ENCODE results near the gene USP49.

Gene USP49

GRCh38 chr6:41914869-41915530 lies 19.8 kb upstream of the USP49 start:
- H2AFZ ChIP-seq (ENCODE audit: low read depth, low read length) = no peak overlapping the region
- H3K36me3 ChIP-seq (ENCODE audit: insufficient read depth, low read length) = peaks cover 39% of the 10 kb centered on the region
- no peak overlapping the region for H3K4me3 ChIP-seq (ENCODE audit: low read length)
- H3K9me3 ChIP-seq (ENCODE audit: low read length) = no peaks in the 10 kb centered on the region
- peaks cover 10% of the 10 kb centered on the region for H3K4me1 ChIP-seq (ENCODE audit: insufficient read depth, low read length)
- H3K27me3 ChIP-seq (ENCODE audit: insufficient read depth, low read length) = no peaks in the 10 kb centered on the region

- Histone ChIP-seq H3K9me3 (ENCODE audit: low read length) (no peaks in the 10 kb centered on the region), H2AFZ (ENCODE audit: low read depth, low read length) (no peak overlapping the region), H3K27me3 (ENCODE audit: insufficient read depth, low read length) (no peaks in the 10 kb centered on the region), H3K4me1 (ENCODE audit: insufficient read depth, low read length) (peaks cover 3% of the 10 kb centered on the region), H3K4me3 (ENCODE audit: low read length) (no peak overlapping the region), H3K36me3 (ENCODE audit: insufficient read depth, low read length) (peaks cover 43% of the 10 kb centered on the region)
Observed at GRCh38 chr6:41914343-41914742, 19.2 kb upstream of the USP49 start.

GRCh38 chr6:41909727-41910126 lies 14.6 kb upstream of the USP49 start:
- Histone ChIP-seq H3K36me3 (ENCODE audit: insufficient read depth, low read length) (peaks cover 62% of the 10 kb centered on the region), H2AFZ (ENCODE audit: low read depth, low read length) (no peak overlapping the region), H3K27me3 (ENCODE audit: insufficient read depth, low read length) (no peaks in the 10 kb centered on the region), H3K9me3 (ENCODE audit: low read length) (no peaks in the 10 kb centered on the region), H3K4me1 (ENCODE audit: insufficient read depth, low read length) (no peaks in the 10 kb centered on the region), H3K4me3 (ENCODE audit: low read length) (no peak overlapping the region)

- H3K9me3 ChIP-seq (ENCODE audit: low read length) = no peaks in the 10 kb centered on the region
- no peaks in the 10 kb centered on the region for H3K27me3 ChIP-seq (ENCODE audit: insufficient read depth, low read length)
- no peak overlapping the region for H2AFZ ChIP-seq (ENCODE audit: low read depth, low read length)
Observed at GRCh38 chr6:41901882-41902519, 6.8 kb upstream of the USP49 start.

GRCh38 chr6:41900861-41901260 lies 5.7 kb upstream of the USP49 start:
- Histone ChIP-seq H3K4me3 (ENCODE audit: low read length) (no peak overlapping the region), H3K27me3 (ENCODE audit: insufficient read depth, low read length) (no peaks in the 10 kb centered on the region), H2AFZ (ENCODE audit: low read depth, low read length) (no peak overlapping the region), H3K36me3 (ENCODE audit: insufficient read depth, low read length) (peaks cover 20% of the 10 kb centered on the region), H3K4me1 (ENCODE audit: insufficient read depth, low read length) (peaks cover 8% of the 10 kb centered on the region), H3K9me3 (ENCODE audit: low read length) (no peaks in the 10 kb centered on the region)

More at GRCh38 chr6:41901882-41902519, 6.8 kb upstream of the USP49 start:
- Histone ChIP-seq H3K36me3 (ENCODE audit: insufficient read depth, low read length) (peaks cover 31% of the 10 kb centered on the region), H3K4me1 (ENCODE audit: insufficient read depth, low read length) (no peaks in the 10 kb centered on the region), H3K4me3 (ENCODE audit: low read length) (no peak overlapping the region)

- no peaks in the 10 kb centered on the region for H3K9me3 ChIP-seq (ENCODE audit: low read length)
- H3K4me1 ChIP-seq (ENCODE audit: insufficient read depth, low read length) = peaks cover 25% of the 10 kb centered on the region
- peak overlapping the region; percentile 75 for H3K4me3 ChIP-seq (ENCODE audit: low read length)
- H3K36me3 ChIP-seq (ENCODE audit: insufficient read depth, low read length) = peaks cover 4% of the 10 kb centered on the region
- H3K27me3 ChIP-seq (ENCODE audit: insufficient read depth, low read length) = no peaks in the 10 kb centered on the region
- no peak overlapping the region for H2AFZ ChIP-seq (ENCODE audit: low read depth, low read length)
Observed at GRCh38 chr6:41896281-41896680, 1.1 kb upstream of the USP49 start.

GRCh38 chr6:41894366-41895299 lies 542 bp downstream of the USP49 start:
- Histone ChIP-seq H3K27me3 (ENCODE audit: insufficient read depth, low read length) (no peaks in the 10 kb centered on the region), H3K4me1 (ENCODE audit: insufficient read depth, low read length) (peaks cover 32% of the 10 kb centered on the region), H3K4me3 (ENCODE audit: low read length) (peak overlapping the region; percentile 75), H3K9me3 (ENCODE audit: low read length) (no peaks in the 10 kb centered on the region), H2AFZ (ENCODE audit: low read depth, low read length) (no peak overlapping the region), H3K36me3 (ENCODE audit: insufficient read depth, low read length) (no peaks in the 10 kb centered on the region)

- Histone ChIP-seq H3K27me3 (ENCODE audit: insufficient read depth, low read length) (no peaks in the 10 kb centered on the region), H2AFZ (ENCODE audit: low read depth, low read length) (peak overlapping the region; percentile 14), H3K36me3 (ENCODE audit: insufficient read depth, low read length) (peaks cover 3% of the 10 kb centered on the region), H3K4me3 (ENCODE audit: low read length) (peak overlapping the region; percentile 75), H3K4me1 (ENCODE audit: insufficient read depth, low read length) (peaks cover 32% of the 10 kb centered on the region), H3K9me3 (ENCODE audit: low read length) (no peaks in the 10 kb centered on the region)
Observed at GRCh38 chr6:41892921-41893564, 2.1 kb downstream of the USP49 start.

GRCh38 chr6:41887331-41887751 lies 7.8 kb downstream of the USP49 start:
- Histone ChIP-seq H3K4me1 (ENCODE audit: insufficient read depth, low read length) (peaks cover 28% of the 10 kb centered on the region), H3K27me3 (ENCODE audit: insufficient read depth, low read length) (no peaks in the 10 kb centered on the region), H3K36me3 (ENCODE audit: insufficient read depth, low read length) (peaks cover 7% of the 10 kb centered on the region), H3K4me3 (ENCODE audit: low read length) (no peak overlapping the region), H3K9me3 (ENCODE audit: low read length) (no peaks in the 10 kb centered on the region), H2AFZ (ENCODE audit: low read depth, low read length) (no peak overlapping the region)

- Histone ChIP-seq H2AFZ (ENCODE audit: low read depth, low read length) (no peak overlapping the region), H3K9me3 (ENCODE audit: low read length) (no peaks in the 10 kb centered on the region), H3K27me3 (ENCODE audit: insufficient read depth, low read length) (no peaks in the 10 kb centered on the region), H3K36me3 (ENCODE audit: insufficient read depth, low read length) (peaks cover 7% of the 10 kb centered on the region), H3K4me1 (ENCODE audit: insufficient read depth, low read length) (peaks cover 14% of the 10 kb centered on the region), H3K4me3 (ENCODE audit: low read length) (no peak overlapping the region)
Observed at GRCh38 chr6:41885930-41886329, 9.2 kb downstream of the USP49 start.

GRCh38 chr6:41884957-41885356 lies 10.2 kb downstream of the USP49 start:
- Histone ChIP-seq H3K27me3 (ENCODE audit: insufficient read depth, low read length) (no peaks in the 10 kb centered on the region), H2AFZ (ENCODE audit: low read depth, low read length) (no peak overlapping the region), H3K4me3 (ENCODE audit: low read length) (no peak overlapping the region), H3K4me1 (ENCODE audit: insufficient read depth, low read length) (peaks cover 11% of the 10 kb centered on the region), H3K36me3 (ENCODE audit: insufficient read depth, low read length) (peaks cover 7% of the 10 kb centered on the region), H3K9me3 (ENCODE audit: low read length) (no peaks in the 10 kb centered on the region)

GRCh38 chr6:41881506-41881905 lies 13.7 kb downstream of the USP49 start:
- H3K9me3 ChIP-seq (ENCODE audit: low read length) = no peaks in the 10 kb centered on the region
- H3K27me3 ChIP-seq (ENCODE audit: insufficient read depth, low read length) = no peaks in the 10 kb centered on the region
- no peak overlapping the region for H3K4me3 ChIP-seq (ENCODE audit: low read length)
- peaks cover 2% of the 10 kb centered on the region for H3K4me1 ChIP-seq (ENCODE audit: insufficient read depth, low read length)
- H2AFZ ChIP-seq (ENCODE audit: low read depth, low read length) = no peak overlapping the region
- H3K36me3 ChIP-seq (ENCODE audit: insufficient read depth, low read length) = peaks cover 4% of the 10 kb centered on the region

Measured in neuron (in vitro differentiated cells).